NK-92 (cell line): ENCODE data around the gene MESP2.
"Not testable (repeated sequence)": the region's sequence is repeated elsewhere in the genome, so short reads cannot be mapped to it uniquely, and the experiment has no call there.

Experiments used
- DNase-seq: peaks from one replicate; lab custom pipeline; 2025; ENCODE audit not compliant: unreplicated experiment; lab: John Stamatoyannopoulos, UW

The MESP2 gene

GRCh38 chr15:89777782-89778380 is 1.7 kb downstream of the MESP2 start:
- no peak for DNase-seq

- DNase-seq = no peak
Measured at GRCh38 chr15:89778861-89779260, 2.7 kb downstream of the MESP2 start.

- DNase-seq = no peak
Measured at GRCh38 chr15:89780601-89781000, 4.5 kb downstream of the MESP2 start.

- no peak for DNase-seq
Measured at GRCh38 chr15:89781055-89781454, 4.9 kb downstream of the MESP2 start.

GRCh38 chr15:89781891-89782618 is 5.9 kb downstream of the MESP2 start:
- no peak for DNase-seq

- not testable (repeated sequence) for DNase-seq
Measured at GRCh38 chr15:89782619-89782950, 6.5 kb downstream of the MESP2 start.

- DNase-seq = no peak
Measured at GRCh38 chr15:89783111-89783860, 7.2 kb downstream of the MESP2 start.

GRCh38 chr15:89783861-89784685 is 7.9 kb downstream of the MESP2 start:
- DNase-seq = no peak

GRCh38 chr15:89784686-89784960 is 8.5 kb downstream of the MESP2 start:
- no peak for DNase-seq

- no peak for DNase-seq
Measured at GRCh38 chr15:89785064-89785773, 9.1 kb downstream of the MESP2 start.

GRCh38 chr15:89785774-89786140 is 9.6 kb downstream of the MESP2 start:
- DNase-seq = no peak

GRCh38 chr15:89787944-89788343 is 11.8 kb downstream of the MESP2 start:
- no peak for DNase-seq

- DNase-seq = not testable (repeated sequence)
Measured at GRCh38 chr15:89788585-89788984, 12.5 kb downstream of the MESP2 start.

GRCh38 chr15:89790206-89790605 is 14.1 kb downstream of the MESP2 start:
- DNase-seq = no peak

- DNase-seq = no peak
Measured at GRCh38 chr15:89790661-89791060, 14.5 kb downstream of the MESP2 start.

- DNase-seq = no peak
Measured at GRCh38 chr15:89792106-89792805, 16.1 kb downstream of the MESP2 start.

- DNase-seq = no peak
Measured at GRCh38 chr15:89794627-89795241, 18.6 kb downstream of the MESP2 start.

- no peak for DNase-seq
Measured at GRCh38 chr15:89795996-89796395, 19.9 kb downstream of the MESP2 start.

- no peak for DNase-seq
Measured at GRCh38 chr15:89797678-89798201, 21.6 kb downstream of the MESP2 start.
